Measurements from ENCODE around the gene HOXA3.

HOXA3 gene

DNA sequence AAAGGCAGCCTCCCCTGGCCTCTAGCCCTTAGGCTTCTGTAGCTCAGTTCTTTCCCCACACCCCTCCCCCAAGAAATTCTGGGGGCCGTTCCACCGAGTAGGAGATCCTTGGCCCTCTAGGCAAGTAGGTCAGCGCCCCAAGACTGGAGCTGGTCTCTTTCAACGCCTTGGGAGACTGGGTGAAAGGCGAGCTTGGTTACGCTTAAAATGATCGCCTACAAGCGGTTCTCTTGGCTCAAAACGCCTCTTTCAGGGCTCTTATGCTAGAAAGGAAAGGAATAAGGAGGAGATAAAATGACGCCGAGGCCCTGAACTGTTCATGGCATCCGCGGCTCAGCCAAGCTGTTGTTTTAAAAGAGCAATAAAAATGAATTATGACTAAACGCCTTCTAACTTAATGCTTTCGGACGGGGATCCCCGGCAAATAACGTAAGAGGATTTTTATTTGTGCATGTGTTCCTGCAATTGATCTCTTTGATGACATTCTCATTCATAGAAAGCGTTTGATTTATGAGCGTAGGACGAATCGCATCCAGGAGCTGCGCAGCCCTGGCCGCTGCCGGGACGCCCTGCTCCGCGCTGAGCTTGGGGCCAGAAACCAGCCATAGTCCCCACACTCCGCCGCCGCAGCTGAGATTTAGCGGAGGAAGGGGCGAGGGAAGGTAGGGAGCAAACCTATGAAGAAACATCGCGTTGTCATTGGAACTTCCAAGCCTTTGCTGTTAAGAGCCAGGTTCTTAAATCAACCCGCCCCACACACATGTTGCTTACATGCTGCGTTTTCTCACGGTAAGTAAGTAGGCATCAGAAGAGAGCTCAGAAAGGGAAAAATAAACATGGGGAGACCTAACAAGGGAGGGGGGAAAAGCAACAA is 53.6 kb downstream of the HOXA3 start:
- DNase-seq (ENCODE audit: low spot score in 2 of 2) (no peak), ATAC-seq (no peak)
- H3K27ac Mint-ChIP-seq: no peak overlapping the region
- H3K4me3 Mint-ChIP-seq: peak overlapping the region; percentile 78
- H3K4me1 Mint-ChIP-seq: peaks cover 72% of the 10 kb centered on the region
- H3K36me3 Mint-ChIP-seq: peaks cover 23% of the 10 kb centered on the region
- no peaks in the 10 kb centered on the region for H3K9me3 Mint-ChIP-seq

DNA sequence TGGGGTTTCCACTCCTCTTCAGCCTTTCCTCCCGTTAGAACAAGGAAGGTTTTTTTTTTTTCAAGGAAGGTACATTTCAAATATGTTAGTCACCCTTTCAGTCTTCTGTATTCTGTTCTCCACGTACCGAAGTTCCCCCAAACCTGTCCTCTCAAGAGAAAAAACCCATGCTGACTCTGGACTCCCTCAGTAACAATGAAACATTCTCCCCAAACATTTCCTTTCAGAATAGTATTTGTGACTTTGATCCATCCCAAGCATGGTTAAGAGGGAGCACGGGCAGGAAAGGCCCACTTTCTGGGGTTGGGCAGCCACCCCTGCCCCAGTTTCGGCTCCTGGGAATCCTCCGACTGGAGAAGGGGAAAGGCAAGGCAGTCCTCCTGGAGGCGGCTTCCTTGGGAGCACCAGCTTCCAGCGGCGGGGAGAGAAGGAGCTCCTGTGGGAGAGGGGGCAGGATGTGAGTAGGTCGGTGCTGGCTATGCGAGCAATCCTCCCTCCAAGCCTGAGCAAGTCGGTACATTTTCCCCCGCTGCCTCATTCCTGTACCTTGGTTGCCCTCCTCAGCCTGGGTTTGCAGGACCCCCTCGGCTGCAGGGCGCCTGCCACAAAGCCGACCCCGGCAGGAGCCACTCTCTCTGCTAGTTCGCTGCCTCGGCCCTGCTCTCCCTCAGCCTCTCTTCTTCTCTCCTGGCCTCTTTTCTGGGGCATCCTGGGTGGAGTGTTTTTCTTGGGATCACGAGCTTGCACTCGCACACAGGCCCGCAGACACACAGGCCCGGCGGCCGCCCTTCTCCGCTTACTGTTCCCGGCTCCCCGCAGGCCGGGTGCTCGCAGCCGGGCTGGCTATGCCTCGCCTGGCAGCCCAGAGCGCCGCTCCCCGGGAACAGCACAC is 54.5 kb downstream of the HOXA3 start:
- no peaks in the 10 kb centered on the region for H3K9me3 Mint-ChIP-seq
- peak overlapping the region; percentile 70 for H3K27ac Mint-ChIP-seq
- peaks cover 23% of the 10 kb centered on the region for H3K36me3 Mint-ChIP-seq
- ATAC-seq: no peak
- H3K4me3 Mint-ChIP-seq: peak overlapping the region; percentile 78
- DNase-seq (ENCODE audit: low spot score in 2 of 2): no peak
- H3K4me1 Mint-ChIP-seq: peaks cover 63% of the 10 kb centered on the region

DNA sequence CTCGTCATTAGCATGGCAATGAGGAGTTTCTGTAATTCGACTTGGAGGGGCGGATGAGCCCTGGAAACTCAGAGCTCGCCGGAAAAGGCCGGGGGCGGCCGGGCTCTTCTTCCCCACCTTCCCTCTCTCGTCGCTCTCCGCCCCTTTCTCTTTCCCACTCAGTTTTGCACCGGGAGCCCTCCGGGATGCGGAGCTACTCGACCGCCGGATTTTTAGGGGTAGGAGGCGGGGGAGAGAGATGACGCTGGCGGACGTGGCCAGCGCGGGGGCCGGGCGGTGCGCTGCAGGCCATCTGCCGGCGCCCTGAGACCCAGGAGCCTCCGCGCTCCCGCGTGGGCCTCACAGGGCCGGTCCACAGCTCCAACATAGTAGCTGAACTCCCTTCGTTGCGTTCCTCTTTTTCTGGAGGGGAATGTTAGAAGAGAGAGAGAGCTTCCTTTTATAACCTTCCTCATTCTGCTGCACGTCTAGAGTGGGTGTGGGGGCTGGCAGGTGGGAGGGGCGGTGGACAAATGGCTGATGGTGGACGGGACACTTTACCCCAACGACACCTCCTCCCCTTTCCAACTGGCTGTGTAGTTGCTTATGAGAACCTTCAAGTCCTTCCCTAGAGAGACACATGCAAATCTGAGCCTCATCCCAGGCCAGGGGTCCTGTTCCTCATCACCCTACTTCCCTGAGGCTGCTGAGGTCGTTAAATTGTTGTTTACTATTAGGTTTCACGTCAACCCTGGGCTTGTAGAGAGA is 55.4 kb downstream of the HOXA3 start:
- Mint-ChIP-seq H3K36me3 (peaks cover 22% of the 10 kb centered on the region), H3K4me3 (peak overlapping the region; percentile 78), H3K27ac (peak overlapping the region; percentile 70), H3K4me1 (peaks cover 54% of the 10 kb centered on the region), H3K9me3 (no peaks in the 10 kb centered on the region)
- ATAC-seq: peak; percentile 15
- DNase-seq (ENCODE audit: low spot score in 2 of 2): no peak

DNA sequence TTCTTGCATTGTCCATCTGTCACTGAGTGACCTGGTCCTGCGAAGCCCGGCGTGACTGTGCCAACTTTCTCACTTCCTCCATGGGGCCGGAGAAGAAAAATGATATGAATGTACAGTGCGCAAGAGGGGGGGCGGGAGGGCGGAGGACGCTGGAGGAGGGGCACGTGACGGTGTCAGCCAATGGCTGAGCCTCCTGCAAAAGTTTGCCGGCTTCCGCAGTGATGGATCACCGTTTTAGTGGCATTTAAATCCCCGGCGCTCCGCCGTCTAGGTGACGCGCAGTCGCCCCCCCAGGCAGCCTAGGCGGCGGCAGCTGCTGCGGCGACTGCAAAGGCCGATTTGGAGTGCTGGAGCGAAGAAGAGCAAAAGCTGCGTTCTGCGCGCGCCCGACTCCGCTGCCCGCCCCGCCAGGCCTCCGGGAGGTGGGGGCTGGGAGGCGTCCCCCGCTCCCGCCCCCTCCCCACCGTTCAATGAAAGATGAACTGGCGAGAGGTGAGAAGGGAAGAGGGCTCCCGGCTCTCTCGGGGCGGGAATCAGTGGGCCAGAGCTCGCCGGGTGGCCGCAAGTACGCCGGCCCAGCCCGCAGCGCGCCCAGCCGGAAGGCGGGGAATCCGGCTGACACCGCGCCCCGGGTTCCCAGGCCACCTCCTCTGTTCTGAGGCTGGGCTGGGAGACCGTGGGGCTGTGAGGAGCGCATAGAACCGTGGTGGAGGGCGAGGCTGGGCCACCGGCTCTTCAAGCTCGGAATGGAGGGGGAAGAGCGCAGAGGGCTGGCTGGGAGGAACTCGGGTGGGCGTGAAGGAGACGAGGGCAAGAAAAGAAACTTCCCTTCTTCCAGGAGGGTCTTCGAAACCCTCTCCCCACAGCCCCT is 56.3 kb downstream of the HOXA3 start, which contains the start of gene HOXA1:
Gene HOXA1 (minus strand): TSS at position 104 of the 871 bp plus-strand sequence. CDS start 88 bp downstream, at position 16.
- DNase-seq (ENCODE audit: low spot score in 2 of 2) (peak; percentile 56 to 80), ATAC-seq (peak; percentile 93)
- Mint-ChIP-seq H3K27ac (peak within 1 kb of the TSS; percentile 70), H3K4me1 (peaks cover 46% of the 10 kb centered on the region), H3K9me3 (no peaks in the 10 kb centered on the region), H3K4me3 (peak within 1 kb of the TSS; percentile 78), H3K36me3 (peaks cover 14% of the 10 kb centered on the region)

DNA sequence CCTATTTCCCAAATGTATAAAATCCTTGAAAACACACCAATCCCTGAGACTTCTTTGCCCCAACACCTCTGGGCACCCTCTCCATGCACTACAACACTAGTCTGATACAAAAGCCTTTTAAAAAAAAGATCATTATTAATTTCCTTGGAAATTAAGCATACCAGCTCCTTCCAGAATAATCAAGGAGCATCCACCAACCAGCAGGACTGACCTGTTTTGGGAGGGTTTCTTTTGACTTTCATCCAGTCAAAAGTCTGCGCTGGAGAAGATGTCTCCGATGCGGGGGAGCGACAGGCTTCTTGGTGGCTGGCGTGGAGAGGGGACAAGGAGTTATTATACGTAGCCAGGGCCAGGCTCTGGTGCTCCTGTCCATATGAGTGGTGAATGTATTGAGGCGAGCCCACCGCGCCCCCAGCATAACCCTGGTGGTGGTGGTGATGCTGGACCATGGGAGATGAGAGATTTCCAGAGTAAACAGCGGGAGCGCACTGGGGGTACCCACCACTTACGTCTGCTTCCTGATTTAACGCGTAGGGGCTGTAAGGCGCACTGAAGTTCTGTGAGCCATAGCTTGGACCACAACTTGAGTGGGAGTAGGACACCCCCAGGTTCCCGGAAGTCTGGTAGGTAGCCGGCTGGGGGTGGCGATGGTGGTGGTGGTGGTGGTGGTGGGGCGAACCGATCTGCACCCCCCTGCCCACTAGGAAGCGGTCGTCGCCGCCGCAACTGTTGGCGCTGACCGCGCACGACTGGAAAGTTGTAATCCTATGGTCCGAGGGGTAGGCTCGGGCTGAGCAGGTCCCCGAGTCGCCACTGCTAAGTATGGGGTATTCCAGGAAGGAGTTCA is 57.1 kb downstream of the HOXA3 start:
- Mint-ChIP-seq H3K9me3 (no peaks in the 10 kb centered on the region), H3K4me3 (peak overlapping the region; percentile 78), H3K27ac (peak overlapping the region; percentile 70), H3K36me3 (peaks cover 14% of the 10 kb centered on the region), H3K4me1 (peaks cover 45% of the 10 kb centered on the region)
- ATAC-seq (peak; percentile 35), DNase-seq (ENCODE audit: low spot score in 2 of 2) (no peak)

DNA sequence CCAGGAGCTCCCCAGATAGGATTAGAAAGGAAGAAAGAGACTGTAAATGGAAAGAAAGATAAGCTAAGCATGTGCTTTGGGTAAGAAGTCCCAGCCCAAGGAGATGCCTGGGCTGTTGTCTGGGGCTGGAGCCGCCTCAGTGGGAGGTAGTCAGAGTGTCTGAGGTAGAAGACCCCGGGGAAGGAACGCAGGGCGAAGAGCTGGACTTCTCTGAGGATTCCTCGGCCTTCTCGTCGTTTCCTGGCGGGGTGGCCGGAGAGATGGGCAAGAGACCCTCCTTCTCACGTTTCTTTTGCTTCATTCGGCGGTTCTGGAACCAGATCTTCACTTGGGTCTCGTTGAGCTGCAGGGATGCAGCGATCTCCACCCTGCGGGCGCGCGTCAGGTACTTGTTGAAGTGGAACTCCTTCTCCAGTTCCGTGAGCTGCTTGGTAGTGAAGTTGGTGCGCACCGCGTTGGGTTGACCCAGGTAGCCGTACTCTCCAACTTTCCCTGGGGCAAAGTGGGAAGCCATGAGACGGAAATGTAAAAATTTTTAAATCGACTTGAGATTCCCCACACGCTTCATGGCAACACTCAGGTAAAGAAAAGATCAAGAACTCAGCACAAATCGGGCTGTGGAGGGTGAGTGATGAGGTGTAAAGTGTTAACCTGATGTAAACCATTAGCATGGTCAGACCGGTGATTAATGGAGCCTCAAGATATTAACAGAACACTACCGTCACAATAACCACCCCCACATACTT is 57.9 kb downstream of the HOXA3 start:
- Mint-ChIP-seq H3K36me3 (peaks cover 6% of the 10 kb centered on the region), H3K4me1 (peaks cover 45% of the 10 kb centered on the region), H3K4me3 (peak overlapping the region; percentile 78), H3K9me3 (no peaks in the 10 kb centered on the region), H3K27ac (peak overlapping the region; percentile 21)
- ATAC-seq (no peak), DNase-seq (ENCODE audit: low spot score in 2 of 2) (no peak)

DNA sequence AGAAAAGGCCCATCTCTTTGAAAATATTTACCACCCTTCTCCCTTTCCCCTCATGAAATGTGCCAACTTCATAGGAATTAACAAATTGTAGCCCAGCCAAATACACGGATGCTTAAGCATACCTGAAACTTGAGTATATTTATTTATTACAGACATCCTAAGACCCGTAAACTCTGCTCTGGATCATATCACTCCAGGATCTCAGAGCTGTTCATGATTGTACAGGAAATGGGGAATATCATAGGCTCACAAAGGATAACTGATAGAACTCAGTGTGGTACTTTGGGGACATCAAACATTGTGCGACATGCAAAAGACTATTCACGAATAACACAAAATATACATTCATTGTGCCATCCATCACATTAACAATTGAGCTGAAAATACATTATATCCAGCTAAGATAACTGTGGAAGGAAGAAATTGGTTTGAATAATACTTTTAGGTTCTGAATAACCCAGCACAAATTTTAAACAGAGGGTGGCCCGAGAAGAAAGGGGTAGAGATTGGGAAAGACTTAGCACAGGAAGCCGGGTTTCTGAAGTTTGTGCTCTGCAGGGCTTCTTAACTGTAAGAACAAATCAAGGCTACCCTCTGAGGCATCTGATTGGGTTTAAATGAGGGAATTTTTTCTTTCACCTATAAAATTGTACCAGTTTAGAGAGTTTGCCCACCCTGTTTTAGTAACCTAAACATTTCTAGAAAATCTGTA is 59.0 kb downstream of the HOXA3 start:
- no peak overlapping the region for H3K4me3 Mint-ChIP-seq
- no peak overlapping the region for H3K27ac Mint-ChIP-seq
- peaks cover 36% of the 10 kb centered on the region for H3K4me1 Mint-ChIP-seq
- H3K9me3 Mint-ChIP-seq: no peaks in the 10 kb centered on the region
- DNase-seq (ENCODE audit: low spot score in 2 of 2) (no peak), ATAC-seq (no peak)
- H3K36me3 Mint-ChIP-seq: no peaks in the 10 kb centered on the region

DNA sequence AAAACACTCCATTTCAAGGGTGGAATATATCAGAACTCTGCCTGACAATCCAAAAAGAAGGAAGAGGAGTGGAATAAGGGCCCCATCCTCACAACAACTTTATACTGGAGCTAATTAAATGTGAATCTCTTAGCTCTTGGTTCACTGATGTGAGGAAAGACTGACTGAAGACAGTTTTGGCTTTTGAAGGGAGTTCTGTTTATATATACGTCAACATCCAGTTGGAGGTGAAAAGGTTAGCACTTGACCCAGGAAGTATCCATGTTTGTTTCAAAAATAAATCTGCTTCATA is 59.6 kb downstream of the HOXA3 start:
- Mint-ChIP-seq H3K4me1 (peaks cover 31% of the 10 kb centered on the region), H3K36me3 (no peaks in the 10 kb centered on the region)
- ATAC-seq: no peak

DNA sequence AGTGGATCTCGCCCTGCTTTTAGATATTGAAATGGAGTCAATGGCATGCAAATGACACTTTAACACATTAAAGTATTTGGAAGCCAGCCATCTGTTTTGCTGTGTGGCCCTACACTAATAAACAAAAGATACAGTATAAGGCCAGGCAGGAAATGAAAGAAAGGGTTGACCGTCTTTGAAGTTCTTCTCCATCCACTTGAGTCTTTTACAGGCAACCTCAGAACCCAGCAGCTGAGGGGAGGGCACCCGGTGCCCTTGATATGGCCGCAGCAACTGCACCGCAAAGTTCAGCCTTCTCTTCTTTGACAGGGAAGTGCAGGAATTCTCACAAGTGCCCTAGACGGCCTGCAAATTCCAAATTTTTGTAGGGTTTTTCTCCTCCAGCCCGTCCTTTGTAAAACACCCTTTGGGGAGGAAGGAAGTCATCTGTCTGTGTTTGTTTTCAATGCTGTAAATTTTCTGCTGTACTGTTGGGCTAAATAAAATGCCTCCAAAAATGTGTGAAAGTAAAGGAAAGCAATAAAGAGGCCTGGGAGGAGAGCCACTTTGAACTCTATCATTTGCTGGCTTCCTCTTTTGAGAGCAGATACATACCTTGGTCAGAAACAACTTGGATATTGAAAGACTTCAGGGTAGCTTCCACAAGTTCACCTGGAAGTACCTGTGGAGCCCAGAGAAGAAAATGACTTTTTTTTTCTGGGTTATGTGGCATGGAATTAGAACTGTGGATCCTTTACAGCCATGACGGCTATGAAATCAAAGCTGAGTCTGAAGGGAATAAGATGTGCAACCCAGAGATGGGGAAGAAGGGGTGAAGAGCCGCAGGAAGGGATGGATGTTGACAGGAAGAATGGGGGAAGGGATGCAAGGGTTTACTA is 60.2 kb downstream of the HOXA3 start:
- H3K4me1 Mint-ChIP-seq: peaks cover 26% of the 10 kb centered on the region
- H3K4me3 Mint-ChIP-seq: no peak overlapping the region
- no peaks in the 10 kb centered on the region for H3K9me3 Mint-ChIP-seq
- H3K27ac Mint-ChIP-seq: no peak overlapping the region
- ATAC-seq (no peak), DNase-seq (ENCODE audit: low spot score in 2 of 2) (no peak)
- no peaks in the 10 kb centered on the region for H3K36me3 Mint-ChIP-seq

More for the DNA sequence above, 59.6 kb downstream of the HOXA3 start:
- H3K4me3 Mint-ChIP-seq: no peak overlapping the region
- DNase-seq (ENCODE audit: low spot score in 2 of 2): no peak
- no peak overlapping the region for H3K27ac Mint-ChIP-seq
- H3K9me3 Mint-ChIP-seq: no peaks in the 10 kb centered on the region

DNA sequence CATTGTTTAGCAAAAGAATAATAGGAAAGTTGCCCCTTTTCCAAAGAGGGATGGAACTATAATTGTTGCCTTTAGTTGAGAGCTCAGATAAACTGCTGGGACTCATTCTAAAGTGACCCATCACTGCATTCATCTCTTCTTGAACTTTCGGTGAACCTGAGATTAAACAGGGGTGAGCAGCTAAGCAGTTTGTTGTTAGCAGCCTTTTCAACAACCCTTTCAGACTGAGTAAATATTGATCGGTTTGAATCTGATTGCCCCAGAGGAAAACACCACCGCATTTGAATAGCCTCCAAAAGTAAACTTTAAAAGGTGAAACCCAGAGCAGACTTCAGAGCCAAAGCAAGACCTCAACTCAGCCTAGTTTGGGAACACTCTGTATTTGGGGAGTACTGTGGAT is 61.3 kb downstream of the HOXA3 start:
- no peak for ATAC-seq
- H3K27ac Mint-ChIP-seq: no peak overlapping the region
- no peaks in the 10 kb centered on the region for H3K36me3 Mint-ChIP-seq
- H3K9me3 Mint-ChIP-seq: no peaks in the 10 kb centered on the region
- DNase-seq (ENCODE audit: low spot score in 2 of 2): no peak
- H3K4me1 Mint-ChIP-seq: peaks cover 21% of the 10 kb centered on the region
- no peak overlapping the region for H3K4me3 Mint-ChIP-seq

DNA sequence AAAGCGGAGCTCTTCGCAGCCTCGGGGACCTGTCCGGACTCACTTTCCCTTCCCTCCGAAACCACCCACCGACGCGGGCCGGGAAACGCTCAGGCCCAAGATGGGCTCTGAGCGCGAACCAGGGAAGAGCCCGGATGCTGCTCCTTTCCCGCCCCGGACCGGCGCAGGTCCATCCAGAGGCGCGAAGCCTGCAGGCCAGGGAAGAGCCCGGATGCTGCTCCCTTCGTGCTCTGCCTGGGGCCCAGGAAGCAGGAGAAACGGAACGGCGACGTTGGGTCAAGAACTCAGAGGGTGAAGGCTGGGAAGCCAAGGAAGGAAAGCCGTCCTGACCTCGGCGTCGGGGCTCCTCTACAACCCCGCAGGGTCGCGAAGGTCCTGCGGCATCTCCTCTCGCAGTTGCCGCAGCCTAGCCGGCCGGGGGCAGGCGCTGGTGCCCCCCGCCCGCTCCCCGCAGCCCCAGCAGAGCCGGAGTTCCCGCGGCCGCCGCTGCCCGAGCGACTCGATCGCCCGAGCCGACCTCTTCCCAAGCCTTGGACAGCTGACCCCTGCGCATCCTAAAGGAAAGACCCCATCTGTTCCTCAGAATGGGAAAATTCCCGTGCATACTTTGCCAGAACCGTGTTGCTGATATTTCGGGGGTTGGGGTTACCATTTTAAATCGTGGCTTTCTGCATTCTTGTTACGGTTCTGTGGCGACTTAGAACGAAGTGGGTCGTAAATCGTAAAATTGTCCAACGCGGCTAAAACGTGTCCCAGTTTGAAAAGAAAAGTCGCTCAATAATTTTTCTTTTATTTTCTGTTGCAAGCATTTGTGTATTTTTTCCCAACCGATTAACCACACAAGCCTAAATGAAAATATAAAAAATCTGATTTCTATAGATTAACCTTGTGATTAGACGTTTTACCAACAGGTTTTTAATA is 64.1 kb downstream of the HOXA3 start:
- peak overlapping the region; percentile 30 for H3K4me3 Mint-ChIP-seq
- H3K27ac Mint-ChIP-seq: no peak overlapping the region
- H3K36me3 Mint-ChIP-seq: no peaks in the 10 kb centered on the region
- no peaks in the 10 kb centered on the region for H3K9me3 Mint-ChIP-seq
- no peak for DNase-seq (ENCODE audit: low spot score in 2 of 2)
- H3K4me1 Mint-ChIP-seq: no peaks in the 10 kb centered on the region
- no peak for ATAC-seq

Data from stimulated activated effector memory CD8-positive, alpha-beta T cell treated with anti-CD3 and anti-CD28 coated beads, Interleukin-12 subunit alpha, Interleukin-12 subunit beta, amount 100 ng/mL, for 72 hours (primary cell).